ENCODE data around the gene LOXL4.

The LOXL4 gene

GRCh38 chr10:98295401-98295811, 27.4 kb upstream of the LOXL4 start:
- peak in 12 of 51 donors; percentile 5 to 35 (median 14) for DNase-seq

- no peak for DNase-seq
Observed at GRCh38 chr10:98294270-98294627, 26.3 kb upstream of the LOXL4 start.

GRCh38 chr10:98293550-98294269, 25.7 kb upstream of the LOXL4 start:
- no peak for DNase-seq

GRCh38 chr10:98292971-98293370, 25.0 kb upstream of the LOXL4 start:
- no peak for DNase-seq

- DNase-seq, result no peak
Observed at GRCh38 chr10:98289802-98290209, 21.8 kb upstream of the LOXL4 start.

GRCh38 chr10:98287321-98287720, 19.3 kb upstream of the LOXL4 start:
- no peak for DNase-seq

GRCh38 chr10:98286419-98286818, 18.4 kb upstream of the LOXL4 start:
- DNase-seq, result no peak

GRCh38 chr10:98285416-98285815, 17.4 kb upstream of the LOXL4 start:
- DNase-seq, result no peak

- no peak for DNase-seq
Observed at GRCh38 chr10:98276311-98276710, 8.3 kb upstream of the LOXL4 start.

GRCh38 chr10:98274562-98274961, 6.6 kb upstream of the LOXL4 start:
- no peak for DNase-seq

GRCh38 chr10:98273057-98273850, 5.3 kb upstream of the LOXL4 start:
- no peak for DNase-seq

- DNase-seq, result no peak
Observed at GRCh38 chr10:98272656-98273055, 4.7 kb upstream of the LOXL4 start.

GRCh38 chr10:98272245-98272644, 4.3 kb upstream of the LOXL4 start:
- DNase-seq, result no peak

- no peak for DNase-seq
Observed at GRCh38 chr10:98270786-98271185, 2.8 kb upstream of the LOXL4 start.

- DNase-seq, result no peak
Observed at GRCh38 chr10:98270073-98270740, 2.2 kb upstream of the LOXL4 start.

- peak in 13 of 51 donors; percentile 17 to 65 (median 29) for DNase-seq
Observed at GRCh38 chr10:98269435-98269912, 1.5 kb upstream of the LOXL4 start.

- no peak for DNase-seq
Observed at GRCh38 chr10:98268694-98269431, 869 bp upstream of the LOXL4 start.

- DNase-seq, result no peak
Observed at GRCh38 chr10:98267069-98267893, 713 bp downstream of the LOXL4 start.

GRCh38 chr10:98266647-98267046, 1.3 kb downstream of the LOXL4 start:
- DNase-seq, result no peak
